GM20000 (cell line): ENCODE results near the gene OBSL1.
A peak's percentile ranks its signal among the peaks of the same experiment; 100 is the strongest.

Experiments used
- DNase-seq: peaks from one replicate; pipeline ENCODE4 v3.0.0; 2012; ENCODE audit warnings: low spot score
- TF ChIP-seq, protein P1 (sequence below): IDR thresholded peaks from 2 replicates; pipeline ENCODE4 v1.5.1; 2012; ENCODE audit warnings: mild to moderate bottlenecking, control low read depth; ENCODE audit errors: extremely low read depth, missing control alignments

Gene OBSL1

GRCh38 chr2:219571311-219572236 lies at the start of gene OBSL1:
TSS of gene OBSL1 (minus strand) at chr2:219571539. CDS start at chr2:219571232, 307 bp downstream.
- TF ChIP-seq, protein P1, sequence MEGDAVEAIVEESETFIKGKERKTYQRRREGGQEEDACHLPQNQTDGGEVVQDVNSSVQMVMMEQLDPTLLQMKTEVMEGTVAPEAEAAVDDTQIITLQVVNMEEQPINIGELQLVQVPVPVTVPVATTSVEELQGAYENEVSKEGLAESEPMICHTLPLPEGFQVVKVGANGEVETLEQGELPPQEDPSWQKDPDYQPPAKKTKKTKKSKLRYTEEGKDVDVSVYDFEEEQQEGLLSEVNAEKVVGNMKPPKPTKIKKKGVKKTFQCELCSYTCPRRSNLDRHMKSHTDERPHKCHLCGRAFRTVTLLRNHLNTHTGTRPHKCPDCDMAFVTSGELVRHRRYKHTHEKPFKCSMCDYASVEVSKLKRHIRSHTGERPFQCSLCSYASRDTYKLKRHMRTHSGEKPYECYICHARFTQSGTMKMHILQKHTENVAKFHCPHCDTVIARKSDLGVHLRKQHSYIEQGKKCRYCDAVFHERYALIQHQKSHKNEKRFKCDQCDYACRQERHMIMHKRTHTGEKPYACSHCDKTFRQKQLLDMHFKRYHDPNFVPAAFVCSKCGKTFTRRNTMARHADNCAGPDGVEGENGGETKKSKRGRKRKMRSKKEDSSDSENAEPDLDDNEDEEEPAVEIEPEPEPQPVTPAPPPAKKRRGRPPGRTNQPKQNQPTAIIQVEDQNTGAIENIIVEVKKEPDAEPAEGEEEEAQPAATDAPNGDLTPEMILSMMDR: no peak

GRCh38 chr2:219620546-219620945 lies 49.2 kb upstream of the OBSL1 start:
- no peak for DNase-seq

More at GRCh38 chr2:219571311-219572236, at the start of gene OBSL1:
- peak; percentile 51 for DNase-seq

GRCh38 chr2:219619235-219619634 lies 47.9 kb upstream of the OBSL1 start:
- DNase-seq: no peak
- TF ChIP-seq, protein P1: no peak

More at GRCh38 chr2:219620546-219620945, 49.2 kb upstream of the OBSL1 start:
- TF ChIP-seq, protein P1: no peak

DNA sequence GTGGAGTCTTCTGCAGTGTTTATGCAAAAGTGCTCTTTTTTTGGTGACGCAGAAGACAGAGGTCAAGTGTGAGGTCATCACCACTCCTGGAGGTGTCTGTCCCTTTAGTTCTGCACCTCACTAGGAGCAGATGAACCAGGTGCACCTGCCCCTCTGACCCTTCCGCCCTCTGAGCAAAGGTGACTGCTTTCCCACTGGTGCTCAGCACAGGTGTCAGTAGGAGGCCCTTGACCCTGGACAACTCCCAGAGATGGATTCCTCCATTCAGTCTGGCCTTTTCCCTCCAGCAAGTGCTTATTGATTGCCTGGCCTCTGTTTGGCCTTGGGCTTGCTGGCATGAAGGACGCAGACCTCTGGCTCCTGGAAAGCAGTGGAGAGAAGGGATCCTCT lies 47.4 kb upstream of the OBSL1 start:
- no peak for DNase-seq
- TF ChIP-seq, protein P1: no peak

GRCh38 chr2:219616550-219616949 lies 45.2 kb upstream of the OBSL1 start:
- TF ChIP-seq, protein P1: no peak
- no peak for DNase-seq

DNA sequence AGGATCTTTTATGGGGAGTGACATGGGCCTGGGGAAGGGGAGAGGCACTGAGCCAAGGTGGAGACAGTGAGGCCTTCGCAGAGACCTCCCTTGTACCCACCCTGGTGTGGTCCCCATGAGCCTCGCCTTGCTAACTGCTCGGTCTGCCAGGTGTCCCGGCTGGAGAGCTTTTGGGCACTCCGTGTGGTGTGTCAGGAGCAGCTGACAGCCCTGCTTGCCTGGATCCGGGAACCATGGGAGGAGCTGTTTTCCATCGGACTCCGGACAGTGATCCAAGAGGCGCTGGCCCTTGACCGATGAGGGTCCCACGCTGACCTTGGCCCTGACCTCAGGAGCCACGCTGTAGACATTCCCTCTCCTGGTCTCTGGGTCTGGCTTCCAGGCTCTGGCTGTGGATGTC lies 44.6 kb upstream of the OBSL1 start:
- TF ChIP-seq, protein P1: no peak

GRCh38 chr2:219615036-219615435 lies 43.7 kb upstream of the OBSL1 start:
- DNase-seq: no peak
- TF ChIP-seq, protein P1: no peak

More for the DNA sequence above, 44.6 kb upstream of the OBSL1 start:
- DNase-seq: no peak
